T-cell (primary cell): Measurements from ENCODE around the gene MAP2K7. TPM values are rescaled to one million over a fixed set of nuclear protein-coding genes. Genes with fewer than 3 reads are reported as not detected.

Experiments
- ATAC-seq, 4 experiments: fragments of 200-7000 bp in 3 of 4; fragments of 150-1000 bp in 1 of 4; cut with Tn5 transposase; replicated peaks in 1 of 4; 1 replicate in 3 of 4; 2 replicates in 1 of 4; pipeline ENCODE4 v1.10.0; 2021; ENCODE audit warnings: moderate library complexity in 3 of 4, mild to moderate bottlenecking in 2 of 4, moderate number of reproducible peaks in 1 of 4
- CTCF ChIA-PET, 2 donors: fragments of 300-600 bp; sonication (Branson Sonifier 250); formaldehyde crosslinking; loops; one replicate each; lab custom pipeline; 2022; ENCODE audit warnings: antibody characterized with exemption in 2 of 2; lab: Charles Lee
- POLR2A ChIA-PET, 2 donors: fragments of 300-600 bp; sonication (Branson Sonifier 250); formaldehyde crosslinking; loops; one replicate each; lab custom pipeline; 2022; ENCODE audit warnings: antibody characterized with exemption in 2 of 2; lab: Charles Lee
- DNase-seq, 35 experiments: peaks; one replicate each; pipeline versions ENCODE4 v3.0.0 to v3.0.0-alpha.2; 2013 to 2023
- H3K27ac ChIP-seq: one replicate; pipeline ENCODE4 v1.5.1; 2013; ENCODE audit warnings: low read length
- H3K27me3 ChIP-seq, 2 experiments: replicated peaks in 1 of 2; 1 replicate in 1 of 2; 2 replicates in 1 of 2; pipeline versions ENCODE4 v1.6.1 to v1.7.0; 2013; ENCODE audit warnings: low read length in 1 of 2, mixed read lengths in 1 of 2; ENCODE audit not compliant: control insufficient read depth in 2 of 2, insufficient read depth in 2 of 2; ENCODE audit errors: extremely low read depth in 1 of 2
- H3K36me3 ChIP-seq, 2 donors: 1 replicate in 1 of 2; 2 replicates in 1 of 2; pipeline versions ENCODE4 v1.6.1 to v1.7.0; 2013; ENCODE audit warnings: low read length in 1 of 2; ENCODE audit not compliant: control insufficient read depth in 2 of 2, insufficient read depth in 1 of 2; ENCODE audit errors: extremely low read depth in 1 of 2
- H3K4me1 ChIP-seq, 2 experiments: 1 replicate in 1 of 2; 2 replicates in 1 of 2; pipeline versions ENCODE4 v1.6.1 to v1.7.0; 2013; ENCODE audit warnings: low read length in 2 of 2, mixed read lengths in 1 of 2; ENCODE audit not compliant: insufficient read depth in 2 of 2, control insufficient read depth in 1 of 2; ENCODE audit errors: extremely low read depth in 1 of 2
- H3K4me3 ChIP-seq, 2 donors: 1 replicate in 1 of 2; 2 replicates in 1 of 2; pipeline versions ENCODE4 v1.5.1 to v1.7.0; 2013; ENCODE audit warnings: mild to moderate bottlenecking in 2 of 2, low read length in 1 of 2, moderate library complexity in 1 of 2; ENCODE audit not compliant: control insufficient read depth in 1 of 2; ENCODE audit errors: extremely low read depth in 1 of 2
- H3K9me3 ChIP-seq: 2 replicates; pipeline ENCODE4 v1.7.0; 2013
- H3K27ac Mint-ChIP-seq, 2 donors: one replicate each; pipeline ENCODE4 v1.8.0; 2020 to 2021; ENCODE audit warnings: mild to moderate bottlenecking in 2 of 2, mixed read lengths in 2 of 2
- H3K27me3 Mint-ChIP-seq, 2 donors: one replicate each; pipeline ENCODE4 v1.8.0; 2021 to 2022; ENCODE audit warnings: mixed read lengths in 2 of 2
- H3K36me3 Mint-ChIP-seq: one replicate; pipeline ENCODE4 v1.8.0; 2021; ENCODE audit warnings: mixed read lengths
- H3K4me1 Mint-ChIP-seq, 3 donors: one replicate each; pipeline ENCODE4 v1.8.0; 2020 to 2022; ENCODE audit warnings: mixed read lengths in 3 of 3, mild to moderate bottlenecking in 1 of 3
- H3K4me3 Mint-ChIP-seq, 3 donors: one replicate each; pipeline ENCODE4 v1.8.0; 2020 to 2022; ENCODE audit warnings: mild to moderate bottlenecking in 3 of 3, mixed read lengths in 3 of 3, moderate library complexity in 3 of 3
- H3K9me3 Mint-ChIP-seq, 3 donors: one replicate each; pipeline ENCODE4 v1.8.0; 2020 to 2022; ENCODE audit warnings: mixed read lengths in 3 of 3
- WGBS: methylation state at CpG from one replicate; pipeline ENCODE4 v1.1.5; 2013; ENCODE audit warnings: missing lambda C conversion rate; ENCODE audit not compliant: insufficient coverage; 5-methylcytosine and 5-hydroxymethylcytosine counted together
- total RNA-seq, 35 experiments: library from RNA in 6 of 35; stranded (reverse) in 6 of 35; fragments of 120-200 nt in 1 of 35; gene quantifications; one replicate each; pipeline versions ENCODE4 v1.2.1 to v1.2.4 and lab custom pipeline; 2013 to 2026

Gene MAP2K7
- total RNA-seq, 5 donors from 2014 or later (not counting 1 experiment from before 2014, with no cell fraction given): 68.1 to 93.1 (median 73.5) TPM

- Histone ChIP-seq H3K9me3 (no peaks in the 10 kb centered on the region), H3K27me3 (peaks cover 0 to 43% of the 10 kb centered on the region in 2 experiments), H3K27ac (no peak overlapping the region), H3K36me3 (no peaks in the 10 kb centered on the region), H3K4me3 (no peak overlapping the region), H3K4me1 (peaks cover 0 to 10% of the 10 kb centered on the region in 2 experiments)
- no peak for DNase-seq
- H3K27ac Mint-ChIP-seq: no peak overlapping the region
- peaks cover 4 to 10% of the 10 kb centered on the region in 2 donors for H3K27me3 Mint-ChIP-seq
- H3K4me3 Mint-ChIP-seq: no peak overlapping the region
- peaks cover 7 to 11% (median 10%) of the 10 kb centered on the region in 3 donors for H3K4me1 Mint-ChIP-seq
- no peak for ATAC-seq
- no peaks in the 10 kb centered on the region for H3K9me3 Mint-ChIP-seq
- ChIA-PET CTCF (no interaction called here), POLR2A (no interaction called here)
- 93% methylated on average over 15 of the region's 16 CpGs for WGBS
- H3K36me3 Mint-ChIP-seq: no peaks in the 10 kb centered on the region
Measured at GRCh38 chr19:7898967-7899366, 4.7 kb upstream of the MAP2K7 start.

GRCh38 chr19:7899751-7900378, 3.8 kb upstream of the MAP2K7 start:
- H3K27ac Mint-ChIP-seq: no peak overlapping the region
- no peak overlapping the region for H3K4me3 Mint-ChIP-seq
- no peak for DNase-seq
- CTCF ChIA-PET: interaction anchor here in 1 of 2 donors (0.9 kb wide), 2 partner anchors 20 to 340 kb away, joined by 3 to 7 read pairs; partner anchors contain the start of gene SNAPC2
- H3K9me3 Mint-ChIP-seq: no peaks in the 10 kb centered on the region
- Histone ChIP-seq H3K4me3 (no peak overlapping the region), H3K9me3 (no peaks in the 10 kb centered on the region), H3K36me3 (no peaks in the 10 kb centered on the region), H3K4me1 (peaks cover 2 to 18% of the 10 kb centered on the region in 2 experiments), H3K27me3 (peaks cover 0 to 34% of the 10 kb centered on the region in 2 experiments), H3K27ac (no peak overlapping the region)
- peaks cover 0 to 3% of the 10 kb centered on the region in 2 donors for H3K27me3 Mint-ChIP-seq
- WGBS: 90% methylated on average over 33 of the region's 34 CpGs
- H3K36me3 Mint-ChIP-seq: peaks cover 1% of the 10 kb centered on the region
- ATAC-seq: no peak
- POLR2A ChIA-PET: interaction anchor here in 1 of 2 donors (0.8 kb wide), 1 partner anchor 30 kb away, joined by 3 read pairs; no protein-coding TSS in a partner anchor
- peaks cover 12 to 17% (median 16%) of the 10 kb centered on the region in 3 donors for H3K4me1 Mint-ChIP-seq

- H3K9me3 Mint-ChIP-seq: no peaks in the 10 kb centered on the region
- peaks cover 16 to 22% (median 21%) of the 10 kb centered on the region in 3 donors for H3K4me1 Mint-ChIP-seq
- H3K27me3 Mint-ChIP-seq: no peaks in the 10 kb centered on the region
- H3K36me3 Mint-ChIP-seq: peaks cover 4% of the 10 kb centered on the region
- no peak overlapping the region for H3K4me3 Mint-ChIP-seq
- ChIA-PET POLR2A (interaction anchor here in 1 of 2 donors (0.8 kb wide), 1 partner anchor 31 kb away, joined by 3 read pairs; no protein-coding TSS in a partner anchor), CTCF (interaction anchor here in 1 of 2 donors (0.9 kb wide), 2 partner anchors 20 to 340 kb away, joined by 3 to 7 read pairs; partner anchors contain the start of gene SNAPC2)
- H3K9me3 ChIP-seq: no peaks in the 10 kb centered on the region
- H3K36me3 ChIP-seq: no peaks in the 10 kb centered on the region
- no peak overlapping the region for H3K27ac ChIP-seq
- no peak for DNase-seq
- H3K27ac Mint-ChIP-seq: no peak overlapping the region
- ATAC-seq: no peak
- no peak overlapping the region for H3K4me3 ChIP-seq
- 81% methylated on average over 20 of the region's 21 CpGs for WGBS
- peaks cover 0 to 28% of the 10 kb centered on the region in 2 experiments for H3K27me3 ChIP-seq
- H3K4me1 ChIP-seq: peaks cover 6 to 24% of the 10 kb centered on the region in 2 experiments
Measured at GRCh38 chr19:7900401-7900870, 3.2 kb upstream of the MAP2K7 start.

GRCh38 chr19:7900931-7901330, 2.7 kb upstream of the MAP2K7 start:
- Mint-ChIP-seq H3K27ac (no peak overlapping the region), H3K27me3 (no peaks in the 10 kb centered on the region), H3K36me3 (peaks cover 7% of the 10 kb centered on the region), H3K4me3 (no peak overlapping the region), H3K9me3 (no peaks in the 10 kb centered on the region), H3K4me1 (peaks cover 19 to 27% (median 24%) of the 10 kb centered on the region in 3 donors)
- H3K4me3 ChIP-seq: no peak overlapping the region
- ChIA-PET CTCF (interaction anchor here (0.6 to 0.9 kb wide), 2 partner anchors 19 to 533 kb away, joined by 3 to 7 read pairs; partner anchors contain the start of gene SNAPC2 (in 1 of the 2)), POLR2A (no interaction called here)
- H3K4me1 ChIP-seq: peaks cover 6 to 29% of the 10 kb centered on the region in 2 experiments
- no peak for DNase-seq
- no peaks in the 10 kb centered on the region for H3K9me3 ChIP-seq
- no CpG with 5 or more reads among the region's 3 CpGs for WGBS
- H3K36me3 ChIP-seq: peaks cover 1 to 4% of the 10 kb centered on the region in 2 donors
- ATAC-seq: no peak
- peaks cover 0 to 23% of the 10 kb centered on the region in 2 experiments for H3K27me3 ChIP-seq
- no peak overlapping the region for H3K27ac ChIP-seq

- H3K27me3 Mint-ChIP-seq: no peaks in the 10 kb centered on the region
- peaks cover 3 to 8% of the 10 kb centered on the region in 2 donors for H3K36me3 ChIP-seq
- no peaks in the 10 kb centered on the region for H3K9me3 Mint-ChIP-seq
- peak overlapping the region in 1 of 3 donors; percentile 88 for H3K4me3 Mint-ChIP-seq
- WGBS: 100% methylated on average over 1 of the region's 7 CpGs
- peaks cover 0 to 19% of the 10 kb centered on the region in 2 experiments for H3K27me3 ChIP-seq
- H3K4me1 Mint-ChIP-seq: peaks cover 23 to 31% (median 28%) of the 10 kb centered on the region in 3 donors
- ATAC-seq (no peak), DNase-seq (no peak)
- peaks cover 6 to 33% of the 10 kb centered on the region in 2 experiments for H3K4me1 ChIP-seq
- POLR2A ChIA-PET: no interaction called here
- H3K4me3 ChIP-seq: no peak overlapping the region
- CTCF ChIA-PET: interaction anchor here in 1 of 2 donors (0.6 kb wide), 1 partner anchor 533 kb away, joined by 3 read pairs; no protein-coding TSS in a partner anchor
- no peak overlapping the region for H3K27ac ChIP-seq
- no peaks in the 10 kb centered on the region for H3K9me3 ChIP-seq
- H3K27ac Mint-ChIP-seq: no peak overlapping the region
- peaks cover 7% of the 10 kb centered on the region for H3K36me3 Mint-ChIP-seq
Measured at GRCh38 chr19:7901337-7901736, 2.3 kb upstream of the MAP2K7 start.

- ATAC-seq (no peak), DNase-seq (no peak)
- Histone ChIP-seq H3K4me1 (peaks cover 6 to 45% of the 10 kb centered on the region in 2 experiments), H3K27me3 (peaks cover 0 to 12% of the 10 kb centered on the region in 2 experiments), H3K36me3 (peaks cover 3 to 12% of the 10 kb centered on the region in 2 donors), H3K27ac (peak overlapping the region; percentile 59), H3K4me3 (peak overlapping the region; percentile 55 to 71), H3K9me3 (no peaks in the 10 kb centered on the region)
- 36% methylated on average over 9 of the region's 20 CpGs for WGBS
- Mint-ChIP-seq H3K4me3 (peak overlapping the region; percentile 83 to 88 (median 87)), H3K9me3 (no peaks in the 10 kb centered on the region), H3K27ac (peak overlapping the region; percentile 87 to 90), H3K4me1 (peaks cover 27 to 32% (median 31%) of the 10 kb centered on the region in 3 donors), H3K27me3 (no peaks in the 10 kb centered on the region), H3K36me3 (peaks cover 7% of the 10 kb centered on the region)
- CTCF ChIA-PET: interaction anchor here (0.5 to 1.3 kb wide), 12 partner anchors 15 to 384 kb away, joined by 3 to 28 read pairs (median 5); partner anchors contain the start of genes PET100 (in 1 of the 2), SNAPC2 (in 1 of the 2), TIMM44 (in 1 of the 2) and TRAPPC5 (in 1 of the 2)
- POLR2A ChIA-PET: interaction anchor here (0.9 to 1.5 kb wide), 2 partner anchors 18 to 265 kb away, joined by 3 to 9 read pairs; partner anchors contain the start of gene SNAPC2 (in 1 of the 2)
Measured at GRCh38 chr19:7902796-7903243, 857 bp upstream of the MAP2K7 start.
